HepG2 (cell line): ENCODE measurements around the gene LNX2. TPM values are rescaled to one million over a fixed set of nuclear protein-coding genes. Genes with fewer than 3 reads are reported as not detected.

ENCODE experiments used
- CENPX ChIP-seq: sonication (generic); formaldehyde crosslinking; IDR thresholded peaks from 2 replicates; pipeline ENCODE4 v1.9.0; 2021; ENCODE audit warnings: mild to moderate bottlenecking, missing genetic modification reagents, moderate library complexity
- DPF2 ChIP-seq: sonication (generic); formaldehyde crosslinking; IDR thresholded peaks from 2 replicates; pipeline ENCODE4 v1.4.0; 2020; ENCODE audit warnings: mild to moderate bottlenecking, low read depth, missing genetic modification reagents, borderline replicate concordance
- GATAD1 ChIP-seq: IDR thresholded peaks from 2 replicates; pipeline ENCODE4 v1.6.1; 2016; ENCODE audit warnings: missing genetic modification reagents, missing compliant biosample characterization
- HNF4A ChIP-seq: sonication (generic); formaldehyde crosslinking; IDR thresholded peaks from 2 replicates; pipeline ENCODE4 v1.4.0; 2020; ENCODE audit warnings: missing genetic modification reagents
- JDP2 ChIP-seq: sonication (generic); formaldehyde crosslinking; IDR thresholded peaks from 2 replicates; pipeline ENCODE4 v1.8.1; 2022; ENCODE audit warnings: missing genetic modification reagents, borderline replicate concordance
- MEF2D ChIP-seq: sonication (generic); formaldehyde crosslinking; IDR thresholded peaks from 2 replicates; pipeline ENCODE4 v1.5.1; 2020; ENCODE audit warnings: mild to moderate bottlenecking, missing genetic modification reagents
- NR2F6 ChIP-seq, 2 experiments: IDR thresholded peaks; 2 replicates each; pipeline ENCODE4 v1.6.1; 2016; ENCODE audit warnings: antibody characterized with exemption in 1 of 2, mild to moderate bottlenecking in 1 of 2
- SNAPC2 ChIP-seq: sonication (generic); formaldehyde crosslinking; IDR thresholded peaks from 2 replicates; pipeline ENCODE4 v1.8.1; 2022; ENCODE audit warnings: mild to moderate bottlenecking, missing genetic modification reagents
- ZNF607 ChIP-seq: sonication (generic); formaldehyde crosslinking; IDR thresholded peaks from 2 replicates; pipeline ENCODE4 v1.5.1; 2020; ENCODE audit warnings: missing genetic modification reagents, mild to moderate bottlenecking, borderline replicate concordance
- ZNF772 ChIP-seq: sonication (generic); formaldehyde crosslinking; IDR thresholded peaks from 2 replicates; pipeline ENCODE4 v1.5.0; 2020; ENCODE audit warnings: mild to moderate bottlenecking, missing genetic modification reagents
- polyA plus RNA-seq, 8 experiments: library from polyadenylated mRNA; depleted of rRNA in 3 of 8; stranded (reverse) in 7 of 8; unstranded in 1 of 8; fragments of >200 nt; fragmentation: Illumina TruSeq in 4 of 8; extraction: Trizol in 4 of 8; gene quantifications; 2 replicates each; pipeline versions ENCODE4 v1.2.1 to v1.2.3, GENCODE V29; 2011 to 2016; ENCODE audit warnings: low read depth in 4 of 8, missing spikeins in 1 of 8, mixed read lengths in 1 of 8; ENCODE audit not compliant: insufficient read depth in 1 of 8
- total RNA-seq, 5 experiments: library from RNA; depleted of rRNA; stranded (reverse); fragments of >200 nt; fragmentation: Illumina TruSeq; extraction: Trizol; gene quantifications; 2 replicates each; pipeline ENCODE4 v1.2.3, GENCODE V29; 2016; ENCODE audit warnings: low read depth in 1 of 5
- TF ChIP-seq, protein P1 (sequence below): sonication (generic); formaldehyde crosslinking; IDR thresholded peaks from 2 replicates; pipeline ENCODE4 v1.4.0; 2020; ENCODE audit warnings: missing genetic modification reagents
- TF ChIP-seq, protein P2 (sequence below): sonication (generic); formaldehyde crosslinking; IDR thresholded peaks from 2 replicates; pipeline ENCODE4 v1.5.1; 2020; ENCODE audit warnings: mild to moderate bottlenecking, missing genetic modification reagents, borderline replicate concordance
- TF ChIP-seq, protein P3 (sequence below): sonication (generic); formaldehyde crosslinking; IDR thresholded peaks from 2 replicates; pipeline ENCODE4 v1.4.0; 2020; ENCODE audit warnings: missing genetic modification reagents
- TF ChIP-seq, protein P4 (sequence below): sonication (generic); formaldehyde crosslinking; IDR thresholded peaks from 2 replicates; pipeline ENCODE4 v1.9.0; 2022; ENCODE audit warnings: low read depth, missing genetic modification reagents
- TF ChIP-seq, protein P5 (sequence below): sonication (generic); formaldehyde crosslinking; IDR thresholded peaks from 2 replicates; pipeline ENCODE4 v1.5.0; 2020; ENCODE audit warnings: mild to moderate bottlenecking, missing genetic modification reagents, borderline replicate concordance

The LNX2 gene
- total and polyA plus RNA-seq, 2 of the 13 experiments (the other 11 are each of a cell fraction or from before 2014, with no cell fraction given), result 9.2 to 9.7 TPM

DNA sequence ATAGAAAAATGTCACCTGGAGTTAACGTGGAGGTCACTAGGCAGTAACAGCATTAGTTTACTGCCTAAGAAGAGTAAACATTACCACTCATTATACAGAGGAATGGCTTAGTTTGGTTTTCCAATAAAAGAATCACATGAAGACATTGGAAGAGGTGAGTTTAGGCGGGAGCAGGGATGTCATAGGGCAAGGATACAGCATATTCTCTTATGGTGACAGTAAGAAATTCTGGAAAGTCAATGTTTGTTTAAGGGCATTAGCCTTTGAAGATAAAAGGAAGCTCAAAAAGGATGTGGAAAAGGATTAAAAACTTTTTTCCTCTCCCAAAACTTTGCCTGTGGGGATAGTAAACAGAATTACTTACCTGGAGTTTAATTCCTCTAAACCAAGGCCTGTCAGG is 5.5 kb upstream of the LNX2 start (continued):
- TF ChIP-seq, protein P1, sequence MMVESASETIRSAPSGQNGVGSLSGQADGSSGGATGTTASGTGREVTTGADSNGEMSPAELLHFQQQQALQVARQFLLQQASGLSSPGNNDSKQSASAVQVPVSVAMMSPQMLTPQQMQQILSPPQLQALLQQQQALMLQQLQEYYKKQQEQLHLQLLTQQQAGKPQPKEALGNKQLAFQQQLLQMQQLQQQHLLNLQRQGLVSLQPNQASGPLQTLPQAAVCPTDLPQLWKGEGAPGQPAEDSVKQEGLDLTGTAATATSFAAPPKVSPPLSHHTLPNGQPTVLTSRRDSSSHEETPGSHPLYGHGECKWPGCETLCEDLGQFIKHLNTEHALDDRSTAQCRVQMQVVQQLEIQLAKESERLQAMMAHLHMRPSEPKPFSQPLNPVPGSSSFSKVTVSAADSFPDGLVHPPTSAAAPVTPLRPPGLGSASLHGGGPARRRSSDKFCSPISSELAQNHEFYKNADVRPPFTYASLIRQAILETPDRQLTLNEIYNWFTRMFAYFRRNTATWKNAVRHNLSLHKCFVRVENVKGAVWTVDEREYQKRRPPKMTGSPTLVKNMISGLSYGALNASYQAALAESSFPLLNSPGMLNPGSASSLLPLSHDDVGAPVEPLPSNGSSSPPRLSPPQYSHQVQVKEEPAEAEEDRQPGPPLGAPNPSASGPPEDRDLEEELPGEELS (CRISPR knock-in tag), result peak; percentile 80
- no peak for TF ChIP-seq SNAPC2 (CRISPR knock-in tag)
- TF ChIP-seq, protein P2, sequence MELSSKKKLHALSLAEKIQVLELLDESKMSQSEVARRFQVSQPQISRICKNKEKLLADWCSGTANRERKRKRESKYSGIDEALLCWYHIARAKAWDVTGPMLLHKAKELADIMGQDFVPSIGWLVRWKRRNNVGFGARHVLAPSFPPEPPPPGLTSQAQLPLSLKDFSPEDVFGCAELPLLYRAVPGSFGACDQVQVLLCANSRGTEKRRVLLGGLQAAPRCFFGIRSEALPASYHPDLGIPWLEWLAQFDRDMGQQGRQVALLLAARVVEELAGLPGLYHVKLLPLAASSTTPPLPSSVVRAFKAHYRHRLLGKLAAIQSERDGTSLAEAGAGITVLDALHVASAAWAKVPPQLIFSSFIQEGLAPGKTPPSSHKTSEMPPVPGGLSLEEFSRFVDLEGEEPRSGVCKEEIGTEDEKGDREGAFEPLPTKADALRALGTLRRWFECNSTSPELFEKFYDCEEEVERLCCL (CRISPR knock-in tag), result no peak
- peak; percentile 46; the same call in 1 of the 2 replicates for TF ChIP-seq HNF4A (CRISPR knock-in tag)
- TF ChIP-seq GATAD1 (CRISPR knock-in tag), result no peak
- TF ChIP-seq MEF2D (CRISPR knock-in tag), result 0 out of 2 replicates have a peak, but pooled peaks have one; percentile 36
- TF ChIP-seq ZNF607, result no peak
- TF ChIP-seq JDP2 (CRISPR knock-in tag), result no peak
- TF ChIP-seq, protein P3, sequence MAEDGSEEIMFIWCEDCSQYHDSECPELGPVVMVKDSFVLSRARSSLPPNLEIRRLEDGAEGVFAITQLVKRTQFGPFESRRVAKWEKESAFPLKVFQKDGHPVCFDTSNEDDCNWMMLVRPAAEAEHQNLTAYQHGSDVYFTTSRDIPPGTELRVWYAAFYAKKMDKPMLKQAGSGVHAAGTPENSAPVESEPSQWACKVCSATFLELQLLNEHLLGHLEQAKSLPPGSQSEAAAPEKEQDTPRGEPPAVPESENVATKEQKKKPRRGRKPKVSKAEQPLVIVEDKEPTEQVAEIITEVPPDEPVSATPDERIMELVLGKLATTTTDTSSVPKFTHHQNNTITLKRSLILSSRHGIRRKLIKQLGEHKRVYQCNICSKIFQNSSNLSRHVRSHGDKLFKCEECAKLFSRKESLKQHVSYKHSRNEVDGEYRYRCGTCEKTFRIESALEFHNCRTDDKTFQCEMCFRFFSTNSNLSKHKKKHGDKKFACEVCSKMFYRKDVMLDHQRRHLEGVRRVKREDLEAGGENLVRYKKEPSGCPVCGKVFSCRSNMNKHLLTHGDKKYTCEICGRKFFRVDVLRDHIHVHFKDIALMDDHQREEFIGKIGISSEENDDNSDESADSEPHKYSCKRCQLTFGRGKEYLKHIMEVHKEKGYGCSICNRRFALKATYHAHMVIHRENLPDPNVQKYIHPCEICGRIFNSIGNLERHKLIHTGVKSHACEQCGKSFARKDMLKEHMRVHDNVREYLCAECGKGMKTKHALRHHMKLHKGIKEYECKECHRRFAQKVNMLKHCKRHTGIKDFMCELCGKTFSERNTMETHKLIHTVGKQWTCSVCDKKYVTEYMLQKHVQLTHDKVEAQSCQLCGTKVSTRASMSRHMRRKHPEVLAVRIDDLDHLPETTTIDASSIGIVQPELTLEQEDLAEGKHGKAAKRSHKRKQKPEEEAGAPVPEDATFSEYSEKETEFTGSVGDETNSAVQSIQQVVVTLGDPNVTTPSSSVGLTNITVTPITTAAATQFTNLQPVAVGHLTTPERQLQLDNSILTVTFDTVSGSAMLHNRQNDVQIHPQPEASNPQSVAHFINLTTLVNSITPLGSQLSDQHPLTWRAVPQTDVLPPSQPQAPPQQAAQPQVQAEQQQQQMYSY, result no peak
- TF ChIP-seq, protein P4, sequence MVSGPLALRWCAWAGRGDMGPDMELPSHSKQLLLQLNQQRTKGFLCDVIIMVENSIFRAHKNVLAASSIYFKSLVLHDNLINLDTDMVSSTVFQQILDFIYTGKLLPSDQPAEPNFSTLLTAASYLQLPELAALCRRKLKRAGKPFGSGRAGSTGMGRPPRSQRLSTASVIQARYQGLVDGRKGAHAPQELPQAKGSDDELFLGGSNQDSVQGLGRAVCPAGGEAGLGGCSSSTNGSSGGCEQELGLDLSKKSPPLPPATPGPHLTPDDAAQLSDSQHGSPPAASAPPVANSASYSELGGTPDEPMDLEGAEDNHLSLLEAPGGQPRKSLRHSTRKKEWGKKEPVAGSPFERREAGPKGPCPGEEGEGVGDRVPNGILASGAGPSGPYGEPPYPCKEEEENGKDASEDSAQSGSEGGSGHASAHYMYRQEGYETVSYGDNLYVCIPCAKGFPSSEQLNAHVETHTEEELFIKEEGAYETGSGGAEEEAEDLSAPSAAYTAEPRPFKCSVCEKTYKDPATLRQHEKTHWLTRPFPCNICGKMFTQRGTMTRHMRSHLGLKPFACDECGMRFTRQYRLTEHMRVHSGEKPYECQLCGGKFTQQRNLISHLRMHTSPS (CRISPR knock-in tag), result no peak
- peak; percentile 66; the same call in 1 of the 2 replicates for TF ChIP-seq DPF2
- TF ChIP-seq NR2F6 (IDR thresholded peaks at IDR 0.05), result peak; percentile 79; the same call in 1 of the 2 replicates
- TF ChIP-seq NR2F6 (CRISPR knock-in tag; IDR thresholded peaks at IDR 0.05), result peak; percentile 45; the same call in 1 of the 2 replicates
- no peak for TF ChIP-seq CENPX
- TF ChIP-seq ZNF772 (CRISPR knock-in tag), result no peak
- TF ChIP-seq, protein P5, sequence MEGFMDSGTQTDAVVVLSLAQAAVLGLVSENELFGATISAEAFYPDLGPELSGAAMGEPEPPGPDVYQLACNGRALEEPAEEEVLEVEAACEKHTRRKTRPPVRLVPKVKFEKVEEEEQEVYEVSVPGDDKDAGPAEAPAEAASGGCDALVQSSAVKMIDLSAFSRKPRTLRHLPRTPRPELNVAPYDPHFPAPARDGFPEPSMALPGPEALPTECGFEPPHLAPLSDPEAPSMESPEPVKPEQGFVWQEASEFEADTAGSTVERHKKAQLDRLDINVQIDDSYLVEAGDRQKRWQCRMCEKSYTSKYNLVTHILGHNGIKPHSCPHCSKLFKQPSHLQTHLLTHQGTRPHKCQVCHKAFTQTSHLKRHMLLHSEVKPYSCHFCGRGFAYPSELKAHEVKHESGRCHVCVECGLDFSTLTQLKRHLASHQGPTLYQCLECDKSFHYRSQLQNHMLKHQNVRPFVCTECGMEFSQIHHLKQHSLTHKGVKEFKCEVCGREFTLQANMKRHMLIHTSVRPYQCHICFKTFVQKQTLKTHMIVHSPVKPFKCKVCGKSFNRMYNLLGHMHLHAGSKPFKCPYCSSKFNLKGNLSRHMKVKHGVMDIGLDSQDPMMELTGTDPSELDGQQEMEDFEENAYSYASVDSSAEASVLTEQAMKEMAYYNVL (CRISPR knock-in tag), result peak; percentile 58
